ENCODE measurements around the gene RNPEP. TPM values are rescaled to one million over a fixed set of nuclear protein-coding genes. Genes with fewer than 3 reads are reported as not detected.
"Not testable (repeated sequence)": the region's sequence is repeated elsewhere in the genome, so short reads cannot be mapped to it uniquely, and the experiment has no call there.

Gene RNPEP
- total RNA-seq, 6 donors from 2014 or later: 67.7 to 116 (median 76.5) TPM

DNA sequence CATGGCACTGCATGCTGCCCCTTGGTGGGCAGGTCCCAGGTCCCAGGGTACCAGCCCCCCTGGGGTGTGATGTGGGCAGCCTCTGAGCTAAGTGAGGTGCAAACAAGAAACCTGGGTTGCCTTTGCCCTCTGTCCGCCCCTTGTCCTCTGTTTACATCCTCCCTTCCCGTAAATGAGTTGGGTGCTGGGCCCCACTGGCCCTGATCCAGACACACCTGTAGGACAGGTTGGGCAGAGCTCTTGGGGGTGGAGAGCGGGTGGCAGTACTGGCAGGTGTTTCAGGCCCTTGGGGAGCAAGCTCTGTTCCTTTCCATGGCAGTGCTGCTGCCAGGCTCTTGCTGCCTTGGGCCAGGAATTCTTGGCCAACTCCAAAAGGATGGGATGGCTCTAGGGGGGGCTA lies 63.8 kb downstream of the RNPEP start:
- peak in 1 of 2 donors; percentile 92 for DNase-seq
- Histone ChIP-seq H3K4me1 (peaks cover 0 to 32% (median 12%) of the 10 kb centered on the region in 4 donors), H3K27ac (peak overlapping the region; percentile 66 to 89 (median 72)), H3K9me3 (no peaks in the 10 kb centered on the region), H3K36me3 (no peaks in the 10 kb centered on the region), H3K4me3 (no peak overlapping the region), H3K27me3 (no peaks in the 10 kb centered on the region)
- 64% methylated on average over 3 of the region's 3 CpGs; no CpG with 5 or more reads in 1 of the 2 donors for WGBS, 2 donors
- ATAC-seq (ENCODE audit: low FRiP score in 2 of 2): peak; percentile 63 to 87
- TF ChIP-seq CTCF (IDR thresholded peaks at IDR 0.05) (no peak), POLR2A (IDR thresholded peaks at IDR 0.05) (peak in 1 of 4 donors; percentile 47), POLR2AphosphoS5 (IDR thresholded peaks at IDR 0.05) (peak; percentile 95 to 97), EP300 (IDR thresholded peaks at IDR 0.05) (peak; percentile 80 to 100 (median 97))

DNA sequence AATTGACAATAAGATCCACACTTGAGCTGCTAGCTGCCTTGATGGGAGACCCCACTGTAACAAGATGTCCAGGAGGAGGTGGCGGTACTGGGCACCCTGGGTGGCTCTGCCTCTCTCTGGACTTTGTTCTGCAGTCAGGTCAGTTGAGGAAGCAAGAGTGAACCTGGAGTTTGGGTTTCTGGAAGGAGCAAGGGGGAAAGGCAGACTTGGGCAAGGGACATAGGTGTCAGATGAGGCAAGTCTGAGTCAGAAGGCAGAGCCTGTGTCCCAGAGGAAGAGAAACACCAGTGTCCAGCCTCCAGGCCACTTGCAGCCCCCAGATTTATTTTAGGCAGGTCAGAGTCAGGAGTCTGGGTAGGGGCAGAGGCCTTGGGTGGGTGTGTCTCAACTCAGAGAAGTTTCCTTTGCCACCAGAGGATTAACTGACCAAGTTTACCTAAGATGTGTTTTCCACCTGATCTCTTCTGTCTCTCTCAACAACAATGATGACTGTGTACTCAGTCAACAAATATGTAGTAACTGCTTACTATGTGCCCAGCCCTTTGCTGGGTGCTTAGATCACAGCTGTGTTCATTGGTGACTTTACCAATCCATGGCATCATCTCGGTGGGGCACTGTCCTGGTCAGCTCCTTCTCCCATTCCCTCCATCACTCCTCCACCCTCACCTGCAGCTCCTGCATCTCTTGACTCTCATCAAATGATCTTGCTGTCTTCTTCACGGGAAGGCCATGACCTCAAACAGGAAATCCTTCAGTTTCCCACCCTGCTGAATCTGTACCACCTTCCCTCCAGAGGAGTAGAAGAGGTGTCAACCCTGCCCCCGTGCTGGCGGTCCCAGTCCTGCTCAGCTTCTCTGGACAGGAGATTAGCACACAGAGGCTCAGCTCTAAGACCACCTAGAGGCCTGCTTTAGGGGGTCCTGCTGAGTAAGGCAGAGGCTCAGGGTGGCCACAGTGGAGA lies 64.6 kb downstream of the RNPEP start:
- Histone ChIP-seq H3K4me1 (peaks cover 0 to 32% (median 12%) of the 10 kb centered on the region in 4 donors), H3K4me3 (no peak overlapping the region), H3K27ac (peak overlapping the region; percentile 65 to 89 (median 71)), H3K9me3 (no peaks in the 10 kb centered on the region), H3K36me3 (no peaks in the 10 kb centered on the region), H3K27me3 (no peaks in the 10 kb centered on the region)
- TF ChIP-seq EP300 (IDR thresholded peaks at IDR 0.05) (no peak), POLR2A (IDR thresholded peaks at IDR 0.05) (peak in 1 of 4 donors; percentile 8)
- ATAC-seq (ENCODE audit: low FRiP score in 2 of 2): no peak
- DNase-seq: no peak
- WGBS, 2 donors: 55 to 61% methylated on average over 5 of the region's 5 CpGs

DNA sequence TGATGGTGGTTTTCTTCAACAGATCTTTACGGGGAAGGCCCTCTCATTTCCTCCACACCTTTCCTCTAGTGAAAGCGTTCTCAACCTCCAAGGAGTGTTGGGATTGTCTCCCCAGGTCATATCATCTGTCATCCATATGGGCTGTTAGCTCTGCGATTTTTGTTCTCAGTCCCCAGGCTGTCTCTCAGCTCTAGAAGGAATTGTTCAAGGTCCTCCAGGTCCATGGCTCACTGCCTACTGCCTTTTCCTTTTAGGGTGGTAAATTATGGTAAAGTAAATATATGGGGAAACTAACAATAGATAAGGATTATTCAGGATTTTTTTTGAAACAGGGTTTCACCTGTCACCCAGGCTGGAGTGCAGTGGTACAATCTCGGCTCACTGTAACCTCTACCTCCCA lies 65.5 kb downstream of the RNPEP start:
- ATAC-seq (ENCODE audit: low FRiP score in 2 of 2) (no peak), DNase-seq (no peak)
- Histone ChIP-seq H3K4me1 (peaks cover 0 to 32% (median 12%) of the 10 kb centered on the region in 4 donors), H3K36me3 (no peaks in the 10 kb centered on the region), H3K27ac (peak overlapping the region in 3 of 4 donors; percentile 66 to 89 (median 76)), H3K4me3 (no peak overlapping the region), H3K27me3 (no peaks in the 10 kb centered on the region), H3K9me3 (no peaks in the 10 kb centered on the region)
- no peak for TF ChIP-seq CTCF (IDR thresholded peaks at IDR 0.05)
- no peak for TF ChIP-seq EP300 (IDR thresholded peaks at IDR 0.05)
- TF ChIP-seq POLR2AphosphoS5 (IDR thresholded peaks at IDR 0.05): no peak
- no peak for TF ChIP-seq POLR2A (IDR thresholded peaks at IDR 0.05)
- WGBS, 2 donors: 60 to 70% methylated on average over 4 of the region's 4 CpGs

DNA sequence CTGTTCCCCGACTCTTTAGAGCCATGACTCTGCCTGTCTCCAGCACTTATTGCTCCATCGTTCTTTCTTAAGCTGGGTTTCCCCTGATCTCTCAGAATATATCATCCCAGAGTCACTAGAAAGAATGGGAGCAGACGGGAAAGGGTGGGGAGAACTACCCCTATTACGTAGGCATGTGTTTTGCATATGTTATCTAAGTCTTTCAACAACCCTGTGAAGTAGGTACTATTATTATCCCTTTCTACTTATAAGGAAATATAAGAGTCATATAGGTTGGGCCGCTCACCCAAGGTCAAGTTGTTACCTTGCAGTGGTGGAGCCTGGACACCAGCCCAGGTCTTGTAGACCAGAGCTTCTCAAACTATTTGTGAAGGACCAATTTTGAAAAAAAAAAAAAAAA lies 66.7 kb downstream of the RNPEP start:
- peak in 1 of 4 donors; percentile 22 for TF ChIP-seq POLR2A (IDR thresholded peaks at IDR 0.05)
- peak; percentile 72 to 99 (median 86) for TF ChIP-seq EP300 (IDR thresholded peaks at IDR 0.05)
- peak; percentile 33 to 63 for TF ChIP-seq POLR2AphosphoS5 (IDR thresholded peaks at IDR 0.05)
- TF ChIP-seq CTCF (IDR thresholded peaks at IDR 0.05): no peak
- Histone ChIP-seq H3K4me1 (peaks cover 0 to 32% (median 12%) of the 10 kb centered on the region in 4 donors), H3K9me3 (no peaks in the 10 kb centered on the region), H3K27ac (peak overlapping the region; percentile 54 to 89 (median 71)), H3K36me3 (no peaks in the 10 kb centered on the region), H3K4me3 (no peak overlapping the region), H3K27me3 (no peaks in the 10 kb centered on the region)
- WGBS, 2 donors: 50 to 56% methylated on average over 5 of the region's 5 CpGs
- ATAC-seq (ENCODE audit: low FRiP score in 2 of 2): peak; percentile 23 to 36
- peak in 1 of 2 donors; percentile 92 for DNase-seq

- Histone ChIP-seq H3K27me3 (no peaks in the 10 kb centered on the region), H3K4me1 (peaks cover 0 to 16% (median 2%) of the 10 kb centered on the region in 4 donors), H3K36me3 (no peaks in the 10 kb centered on the region), H3K27ac (no peak overlapping the region), H3K4me3 (no peak overlapping the region), H3K9me3 (no peaks in the 10 kb centered on the region)
- WGBS, 2 donors: 92 to 93% methylated on average over 7 of the region's 7 CpGs
- TF ChIP-seq CTCF (IDR thresholded peaks at IDR 0.05) (no peak), POLR2AphosphoS5 (IDR thresholded peaks at IDR 0.05) (no peak), POLR2A (IDR thresholded peaks at IDR 0.05) (no peak), EP300 (IDR thresholded peaks at IDR 0.05) (no peak)
- ATAC-seq (ENCODE audit: low FRiP score in 2 of 2) (no peak), DNase-seq (no peak)
Measured at GRCh38 chr1:202054094-202054493, 71.6 kb downstream of the RNPEP start.

DNA sequence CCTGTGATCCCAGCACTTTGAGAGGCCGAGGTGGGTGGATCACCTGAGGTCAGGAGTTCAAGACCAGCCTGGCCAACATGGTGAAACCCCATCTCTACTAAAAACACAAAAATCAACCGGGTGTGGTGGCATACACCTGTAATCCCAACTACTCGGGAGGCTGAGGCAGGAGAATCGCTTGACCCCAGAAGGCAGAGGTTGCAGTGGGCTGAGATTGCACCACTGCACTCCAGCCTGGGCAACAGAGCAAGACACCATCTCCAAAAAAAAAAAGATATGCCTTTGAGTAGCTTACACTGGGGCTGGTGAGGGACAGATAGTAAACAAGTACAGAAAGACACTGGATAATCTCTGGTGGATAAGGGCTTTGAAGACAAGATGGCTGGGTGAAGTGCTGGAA lies 72.2 kb downstream of the RNPEP start:
- H3K4me1 ChIP-seq: peaks cover 0 to 13% (median 2%) of the 10 kb centered on the region in 4 donors
- H3K36me3 ChIP-seq; DNase-seq; H3K27ac ChIP-seq; H3K4me3 ChIP-seq; H3K27me3 ChIP-seq; ATAC-seq (ENCODE audit: low FRiP score in 2 of 2); H3K9me3 ChIP-seq: not testable (repeated sequence)
- 85 to 93% methylated on average over 4 of the region's 4 CpGs for WGBS, 2 donors

Data from upper lobe of left lung (tissue), 6 donors.